HUES64 (cell line): ENCODE data around the gene PTP4A1.

Experiments
- H3K27ac ChIP-seq: 2 replicates; pipeline ENCODE4 v1.7.0; 2013; ENCODE audit warnings: low read depth, low read length, inconsistent platforms
- H3K27me3 ChIP-seq: 2 replicates; pipeline ENCODE4 v1.6.1; 2013; ENCODE audit warnings: mild to moderate bottlenecking, low read length; ENCODE audit not compliant: insufficient read depth
- H3K36me3 ChIP-seq: 2 replicates; pipeline ENCODE4 v1.6.1; 2013; ENCODE audit warnings: mild to moderate bottlenecking, low read length; ENCODE audit not compliant: insufficient read depth
- H3K4me1 ChIP-seq: 2 replicates; pipeline ENCODE4 v1.6.1; 2013; ENCODE audit warnings: mild to moderate bottlenecking, low read length, moderate library complexity; ENCODE audit not compliant: insufficient read depth
- H3K4me3 ChIP-seq: 2 replicates; pipeline ENCODE4 v1.5.1; 2013; ENCODE audit warnings: mild to moderate bottlenecking, low read length, moderate library complexity
- H3K9ac ChIP-seq: 2 replicates; pipeline ENCODE4 v1.6.1; 2013; ENCODE audit warnings: mild to moderate bottlenecking, low read depth, low read length
- H3K9me3 ChIP-seq: 2 replicates; pipeline ENCODE4 v1.6.1; 2013; ENCODE audit warnings: low read depth, low read length; ENCODE audit not compliant: insufficient read depth
- WGBS: fragments of 150-250, 120-280 bp; methylation state at CpG from one replicate; pipeline ENCODE4 v1.1.7; 2013; ENCODE audit warnings: missing lambda C conversion rate; 5-methylcytosine and 5-hydroxymethylcytosine counted together

The PTP4A1 gene

DNA sequence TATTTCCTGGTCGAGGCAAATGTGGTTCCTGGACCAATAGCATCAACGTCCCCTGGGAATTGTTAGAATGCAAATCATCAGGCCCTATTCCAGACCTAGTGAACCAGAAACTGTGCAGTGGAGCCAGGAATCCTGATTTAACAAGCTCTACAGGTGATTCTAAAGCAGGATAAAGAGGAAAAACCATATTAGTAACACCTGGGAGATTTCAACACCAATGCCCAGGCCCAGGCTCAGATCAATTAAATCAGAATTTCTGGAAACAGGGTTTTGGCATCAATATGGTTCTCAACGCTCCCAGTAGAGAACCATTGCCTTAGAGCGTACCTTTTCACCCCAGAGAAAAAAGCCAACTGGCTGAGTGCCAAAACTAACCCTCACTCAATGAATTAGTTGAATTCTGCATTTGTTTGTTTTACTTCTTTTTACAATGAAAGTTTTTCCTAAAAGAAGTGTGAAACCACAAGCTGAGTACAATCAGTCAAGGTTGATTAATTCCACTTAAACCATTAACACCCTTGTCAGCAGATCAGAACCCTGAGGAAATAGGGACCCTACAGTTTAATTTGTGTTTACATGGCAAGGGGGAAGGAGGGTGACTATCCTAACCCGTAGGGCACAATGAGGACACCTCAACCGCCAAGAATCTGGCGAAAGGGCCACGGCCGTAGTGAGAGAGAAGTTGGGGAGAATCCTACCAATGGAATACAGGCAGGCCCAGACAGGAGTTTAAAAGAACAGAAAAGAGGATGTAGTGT is 34.9 kb upstream of the PTP4A1 start:
- no peaks in the 10 kb centered on the region for H3K9me3 ChIP-seq
- 33% methylated on average over 9 of the region's 9 CpGs for WGBS

DNA sequence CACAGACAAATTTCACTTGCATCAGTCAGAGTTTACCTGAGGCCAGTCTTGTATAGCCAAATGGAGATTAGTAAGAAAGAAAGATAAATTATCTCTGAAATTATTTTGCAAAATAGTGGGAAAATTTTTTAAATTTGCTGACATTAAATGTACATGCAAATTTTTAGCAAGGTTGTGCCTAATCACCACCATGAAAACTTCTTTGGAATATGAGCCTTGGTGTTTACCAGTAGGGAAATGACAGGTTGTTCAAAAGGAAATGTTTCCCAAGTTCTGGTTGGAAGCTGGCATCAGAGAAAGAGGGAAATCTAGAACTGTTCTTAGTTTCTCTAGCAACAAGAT is 34.4 kb upstream of the PTP4A1 start:
- H3K27ac ChIP-seq, result no peak overlapping the region
- no peak overlapping the region for H3K4me3 ChIP-seq

More for the DNA sequence above, 34.9 kb upstream of the PTP4A1 start:
- Histone ChIP-seq H3K9ac (no peak overlapping the region), H3K4me1 (no peaks in the 10 kb centered on the region), H3K27ac (no peak overlapping the region), H3K27me3 (peaks cover 97% of the 10 kb centered on the region), H3K36me3 (no peaks in the 10 kb centered on the region), H3K4me3 (no peak overlapping the region)

DNA sequence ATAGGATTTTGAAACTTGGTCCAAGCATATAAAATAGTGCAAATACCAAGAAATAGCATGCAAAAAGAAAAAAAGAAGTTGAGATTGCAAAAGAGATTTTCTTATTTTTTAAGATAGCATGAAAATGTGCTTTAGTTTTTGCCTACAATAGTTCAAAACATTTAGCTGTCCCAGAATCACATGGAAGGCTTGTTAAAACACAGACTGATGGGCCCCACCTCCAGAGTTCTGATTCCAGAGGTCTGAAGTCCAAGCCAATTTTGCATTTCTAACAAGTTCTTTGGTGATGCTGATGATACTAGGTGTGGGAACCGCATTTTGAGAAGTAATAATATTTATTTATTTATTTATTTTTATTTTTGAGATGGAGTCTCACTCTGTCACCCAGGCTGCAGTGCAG is 33.7 kb upstream of the PTP4A1 start:
- Histone ChIP-seq H3K27me3 (peaks cover 100% of the 10 kb centered on the region), H3K4me3 (no peak overlapping the region), H3K9me3 (no peaks in the 10 kb centered on the region), H3K27ac (no peak overlapping the region), H3K4me1 (no peaks in the 10 kb centered on the region), H3K36me3 (no peaks in the 10 kb centered on the region), H3K9ac (no peak overlapping the region)
- WGBS, result no CpG with 5 or more reads among the region's 1 CpG

More for the DNA sequence above, 34.4 kb upstream of the PTP4A1 start:
- H3K9me3 ChIP-seq, result no peaks in the 10 kb centered on the region
- no peaks in the 10 kb centered on the region for H3K4me1 ChIP-seq
- no peak overlapping the region for H3K9ac ChIP-seq
- peaks cover 100% of the 10 kb centered on the region for H3K27me3 ChIP-seq
- no peaks in the 10 kb centered on the region for H3K36me3 ChIP-seq

DNA sequence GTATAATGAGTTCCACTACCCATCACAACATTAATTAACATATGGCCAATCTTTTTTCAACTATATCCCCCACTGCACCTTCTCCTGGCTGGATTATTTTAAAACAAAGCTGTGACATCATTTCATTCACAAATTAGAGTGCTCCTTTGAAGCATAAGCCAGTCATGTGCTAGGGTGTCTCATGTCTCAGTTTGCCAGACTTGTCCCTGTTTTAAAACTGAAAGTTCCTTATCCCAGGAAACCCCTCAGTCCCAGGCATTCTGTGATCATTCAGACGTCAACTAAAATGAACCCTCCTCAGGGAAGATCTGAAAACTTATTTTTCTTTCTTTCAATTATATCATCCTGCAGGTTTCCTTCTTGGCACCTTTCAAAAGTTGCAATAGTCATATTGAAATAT is 29.3 kb upstream of the PTP4A1 start:
- Histone ChIP-seq H3K36me3 (no peaks in the 10 kb centered on the region), H3K4me1 (no peaks in the 10 kb centered on the region), H3K9ac (no peak overlapping the region), H3K27me3 (peaks cover 77% of the 10 kb centered on the region), H3K9me3 (no peaks in the 10 kb centered on the region), H3K4me3 (no peak overlapping the region), H3K27ac (no peak overlapping the region)
- WGBS, result 62% methylated on average over 1 of the region's 1 CpG

DNA sequence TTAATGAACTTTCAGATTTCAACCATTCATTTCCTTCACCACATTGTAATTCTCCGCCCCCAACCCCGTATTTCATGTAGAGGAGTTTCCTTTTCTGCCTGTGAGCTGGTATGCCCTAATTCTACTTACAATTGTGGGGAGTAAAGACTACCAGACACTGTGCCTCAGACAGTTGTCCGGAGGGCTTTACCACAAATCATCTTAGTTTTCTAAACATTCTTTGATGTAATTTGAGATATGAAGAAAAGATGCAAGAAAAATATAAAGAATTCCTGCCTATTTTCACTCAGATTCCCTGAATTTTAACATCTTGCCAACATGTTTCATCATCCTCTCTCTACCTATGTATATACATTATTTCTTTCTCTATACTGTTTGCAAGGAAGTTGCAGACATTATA is 28.3 kb upstream of the PTP4A1 start:
- peaks cover 67% of the 10 kb centered on the region for H3K27me3 ChIP-seq

DNA sequence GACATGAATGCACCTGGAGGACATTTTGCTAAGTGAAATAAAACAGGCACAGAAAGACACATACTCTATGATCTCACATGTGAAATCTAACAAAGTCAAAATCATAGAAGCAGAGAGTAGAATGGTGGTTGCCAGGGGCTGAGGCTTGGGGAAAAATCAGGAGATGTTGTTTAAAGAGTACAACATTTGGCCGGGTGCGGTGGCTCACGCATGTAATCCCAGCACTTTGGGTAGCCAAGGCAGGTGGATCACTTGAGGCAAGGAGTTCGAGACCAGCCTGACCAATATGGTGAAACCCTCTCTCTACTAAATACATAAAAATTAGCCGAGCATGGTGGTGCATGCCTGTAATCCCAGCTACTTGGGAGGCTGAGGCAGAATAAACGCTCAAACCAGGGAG is 26.0 kb upstream of the PTP4A1 start:
- Histone ChIP-seq H3K4me3 (no peak overlapping the region), H3K9me3 (no peaks in the 10 kb centered on the region), H3K4me1 (no peaks in the 10 kb centered on the region), H3K9ac (no peak overlapping the region), H3K36me3 (no peaks in the 10 kb centered on the region), H3K27ac (no peak overlapping the region), H3K27me3 (peaks cover 44% of the 10 kb centered on the region)
- 92% methylated on average over 6 of the region's 6 CpGs for WGBS

More for the DNA sequence above, 28.3 kb upstream of the PTP4A1 start:
- Histone ChIP-seq H3K9ac (no peak overlapping the region), H3K4me1 (no peaks in the 10 kb centered on the region), H3K4me3 (no peak overlapping the region), H3K27ac (no peak overlapping the region), H3K36me3 (no peaks in the 10 kb centered on the region), H3K9me3 (no peaks in the 10 kb centered on the region)
- 60% methylated on average over 1 of the region's 3 CpGs for WGBS

DNA sequence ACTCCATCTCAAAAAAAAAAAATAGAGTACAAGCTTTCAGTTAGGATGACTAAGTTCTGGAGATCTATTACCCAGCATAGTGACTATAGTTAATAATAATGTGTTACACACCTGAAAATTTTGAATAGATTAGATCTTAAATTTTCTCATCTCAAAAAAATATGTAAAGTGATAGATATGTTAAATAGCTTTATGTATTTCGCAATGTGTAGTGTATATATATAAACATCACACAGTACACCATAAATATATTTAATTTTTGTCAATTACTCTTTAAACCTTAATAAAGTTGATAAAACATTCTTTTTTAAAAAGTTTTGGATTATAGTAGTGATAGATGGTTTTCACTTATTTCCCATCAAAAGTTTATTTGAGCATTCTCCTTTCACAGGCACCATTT is 25.6 kb upstream of the PTP4A1 start:
- Histone ChIP-seq H3K4me1 (no peaks in the 10 kb centered on the region), H3K9me3 (no peaks in the 10 kb centered on the region), H3K36me3 (no peaks in the 10 kb centered on the region), H3K27ac (no peak overlapping the region), H3K4me3 (no peak overlapping the region), H3K27me3 (peaks cover 40% of the 10 kb centered on the region), H3K9ac (no peak overlapping the region)
- WGBS, result no CpG with 5 or more reads among the region's 1 CpG

DNA sequence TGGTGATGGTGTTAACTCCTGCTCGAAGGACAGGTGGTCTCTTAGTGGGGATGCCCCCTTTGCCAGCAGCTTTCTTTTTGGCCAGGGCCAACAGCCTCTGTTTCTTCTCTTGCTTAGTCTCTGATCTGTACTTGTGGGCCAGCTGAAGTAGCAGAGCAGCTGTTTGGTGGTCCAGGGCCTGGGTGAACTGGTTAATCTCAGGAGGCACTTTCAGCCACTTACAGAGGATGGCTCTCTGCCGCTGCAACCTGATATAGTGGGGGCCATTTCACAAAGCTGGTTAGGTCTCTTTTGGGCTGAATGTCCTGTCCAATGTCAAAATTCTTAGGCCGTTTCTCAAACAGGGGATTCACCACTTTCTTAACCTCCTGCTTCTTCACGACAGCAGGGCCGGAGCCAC is 23.2 kb upstream of the PTP4A1 start:
- 96% methylated on average over 5 of the region's 5 CpGs for WGBS
- no peak overlapping the region for H3K9ac ChIP-seq
- peaks cover 17% of the 10 kb centered on the region for H3K27me3 ChIP-seq
- H3K4me3 ChIP-seq, result no peak overlapping the region
- no peaks in the 10 kb centered on the region for H3K36me3 ChIP-seq
- no peaks in the 10 kb centered on the region for H3K9me3 ChIP-seq
- H3K4me1 ChIP-seq, result no peaks in the 10 kb centered on the region
- H3K27ac ChIP-seq, result no peak overlapping the region

DNA sequence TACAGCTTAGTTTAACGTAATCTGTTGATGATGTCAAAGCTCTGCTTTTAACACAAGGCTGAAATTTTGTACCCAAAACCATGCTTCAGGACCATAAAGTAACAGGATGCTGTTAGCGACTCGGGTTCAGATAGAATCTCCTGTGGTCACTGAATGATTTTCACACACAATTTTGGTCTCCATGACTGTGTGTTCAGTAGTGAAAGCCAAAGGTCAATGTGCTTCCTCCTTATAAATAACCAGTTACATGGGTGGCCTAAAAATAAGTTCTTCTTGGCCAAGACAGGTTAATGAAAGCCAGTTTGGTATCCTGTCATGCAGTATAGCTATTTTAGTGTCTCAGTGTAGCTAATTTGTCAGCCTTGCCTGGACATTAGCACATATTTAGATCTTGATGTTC is 19.1 kb upstream of the PTP4A1 start:
- Histone ChIP-seq H3K27me3 (no peaks in the 10 kb centered on the region), H3K36me3 (no peaks in the 10 kb centered on the region), H3K4me1 (no peaks in the 10 kb centered on the region), H3K9me3 (no peaks in the 10 kb centered on the region), H3K9ac (no peak overlapping the region), H3K4me3 (no peak overlapping the region), H3K27ac (no peak overlapping the region)
- 93% methylated on average over 3 of the region's 3 CpGs for WGBS

DNA sequence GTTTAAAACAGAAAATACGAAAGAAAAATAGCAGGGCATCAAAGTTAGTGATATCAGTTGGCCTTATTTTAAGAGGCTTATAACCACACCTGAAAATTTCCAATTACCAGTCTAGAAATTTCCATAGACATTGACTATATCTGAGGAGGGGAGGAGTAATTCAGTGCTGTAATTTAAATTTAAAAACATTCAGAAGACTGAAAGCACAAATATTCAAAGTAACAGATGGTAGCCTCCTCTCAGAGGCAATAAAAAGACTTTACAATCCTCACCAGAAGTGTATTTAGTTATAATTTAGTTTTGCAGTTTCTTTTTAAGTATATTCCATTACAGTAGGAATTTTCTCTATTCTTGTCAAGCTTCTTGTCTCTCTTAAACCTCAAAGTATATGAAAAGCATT is 18.4 kb upstream of the PTP4A1 start:
- WGBS, result 83% methylated on average over 1 of the region's 1 CpG
- Histone ChIP-seq H3K9ac (no peak overlapping the region), H3K36me3 (no peaks in the 10 kb centered on the region), H3K9me3 (no peaks in the 10 kb centered on the region), H3K27me3 (no peaks in the 10 kb centered on the region), H3K4me1 (no peaks in the 10 kb centered on the region), H3K27ac (no peak overlapping the region), H3K4me3 (no peak overlapping the region)

DNA sequence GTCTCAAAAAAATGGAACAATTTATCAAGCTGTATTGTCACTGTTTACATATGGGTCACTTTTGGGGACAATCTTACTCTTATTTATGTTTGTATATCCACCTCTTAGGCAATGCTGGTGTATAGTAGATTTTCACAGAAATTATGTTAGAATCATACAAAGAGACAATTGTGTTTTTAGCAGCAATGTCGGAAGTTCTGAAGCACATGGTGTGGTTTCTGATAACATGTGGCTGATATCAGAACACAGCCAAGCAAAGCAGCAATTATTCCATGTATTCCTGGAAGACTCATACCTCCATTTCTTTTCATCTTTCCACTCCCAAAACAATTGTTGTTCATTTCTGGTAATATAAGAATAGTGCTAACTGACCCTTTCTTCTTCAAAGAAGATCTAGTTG is 17.5 kb upstream of the PTP4A1 start:
- no peak overlapping the region for H3K4me3 ChIP-seq
- H3K4me1 ChIP-seq, result no peaks in the 10 kb centered on the region
- H3K36me3 ChIP-seq, result no peaks in the 10 kb centered on the region
- no peak overlapping the region for H3K9ac ChIP-seq
- no peaks in the 10 kb centered on the region for H3K27me3 ChIP-seq
- H3K9me3 ChIP-seq, result no peaks in the 10 kb centered on the region
- 92% methylated on average over 1 of the region's 1 CpG for WGBS
- H3K27ac ChIP-seq, result no peak overlapping the region

DNA sequence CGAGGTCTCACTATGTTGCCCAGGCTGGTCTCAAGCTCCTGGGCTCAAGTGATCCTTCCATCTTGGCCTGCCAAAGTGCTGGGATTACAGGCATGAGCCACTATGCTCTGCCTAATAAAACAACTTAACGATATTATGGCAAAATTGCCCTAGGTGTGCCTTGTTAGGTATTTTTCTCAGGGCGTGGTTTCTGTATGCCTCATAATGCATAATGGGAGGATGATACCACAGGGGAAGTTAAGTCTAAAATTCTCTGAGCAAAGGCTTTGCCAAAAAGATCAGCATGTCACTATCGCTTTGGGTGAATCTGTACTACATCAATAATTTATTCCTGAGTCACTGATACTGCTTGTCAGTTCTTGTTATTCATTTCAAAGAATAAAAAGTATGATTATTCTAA is 15.9 kb upstream of the PTP4A1 start:
- Histone ChIP-seq H3K27ac (no peak overlapping the region), H3K27me3 (no peaks in the 10 kb centered on the region), H3K4me3 (no peak overlapping the region), H3K9ac (no peak overlapping the region), H3K4me1 (no peaks in the 10 kb centered on the region), H3K36me3 (no peaks in the 10 kb centered on the region), H3K9me3 (no peaks in the 10 kb centered on the region)
- WGBS, result 89% methylated on average over 4 of the region's 4 CpGs
